Limb (tissue), 2 donors: Measurements from ENCODE around the gene MFSD1.

Source experiments
- DNase-seq, 2 donors: peaks; one replicate each; pipeline ENCODE4 v3.0.0-alpha.2; 2016; ENCODE audit errors: extremely low spot score in 2 of 2

Gene MFSD1

DNA sequence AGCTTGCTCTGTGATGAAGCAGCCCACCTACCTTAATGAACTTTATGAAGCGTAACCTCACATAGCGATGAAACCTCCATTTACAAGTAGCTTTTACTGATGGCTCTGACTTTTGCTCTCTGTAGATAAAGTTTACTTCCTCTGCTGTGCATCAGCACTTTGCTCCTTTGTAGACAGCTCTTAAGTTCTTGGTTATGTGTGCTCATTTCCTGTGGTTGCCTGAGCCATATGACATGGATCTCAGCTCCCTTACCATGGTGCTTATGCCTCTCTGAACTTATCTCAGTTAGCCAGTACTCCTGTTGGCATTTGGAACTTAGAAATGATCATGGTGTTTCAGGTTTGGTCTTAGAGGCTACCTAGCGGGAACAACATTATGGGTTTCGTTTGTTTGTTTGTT lies 7.8 kb downstream of the MFSD1 start:
- no peak for DNase-seq

DNA sequence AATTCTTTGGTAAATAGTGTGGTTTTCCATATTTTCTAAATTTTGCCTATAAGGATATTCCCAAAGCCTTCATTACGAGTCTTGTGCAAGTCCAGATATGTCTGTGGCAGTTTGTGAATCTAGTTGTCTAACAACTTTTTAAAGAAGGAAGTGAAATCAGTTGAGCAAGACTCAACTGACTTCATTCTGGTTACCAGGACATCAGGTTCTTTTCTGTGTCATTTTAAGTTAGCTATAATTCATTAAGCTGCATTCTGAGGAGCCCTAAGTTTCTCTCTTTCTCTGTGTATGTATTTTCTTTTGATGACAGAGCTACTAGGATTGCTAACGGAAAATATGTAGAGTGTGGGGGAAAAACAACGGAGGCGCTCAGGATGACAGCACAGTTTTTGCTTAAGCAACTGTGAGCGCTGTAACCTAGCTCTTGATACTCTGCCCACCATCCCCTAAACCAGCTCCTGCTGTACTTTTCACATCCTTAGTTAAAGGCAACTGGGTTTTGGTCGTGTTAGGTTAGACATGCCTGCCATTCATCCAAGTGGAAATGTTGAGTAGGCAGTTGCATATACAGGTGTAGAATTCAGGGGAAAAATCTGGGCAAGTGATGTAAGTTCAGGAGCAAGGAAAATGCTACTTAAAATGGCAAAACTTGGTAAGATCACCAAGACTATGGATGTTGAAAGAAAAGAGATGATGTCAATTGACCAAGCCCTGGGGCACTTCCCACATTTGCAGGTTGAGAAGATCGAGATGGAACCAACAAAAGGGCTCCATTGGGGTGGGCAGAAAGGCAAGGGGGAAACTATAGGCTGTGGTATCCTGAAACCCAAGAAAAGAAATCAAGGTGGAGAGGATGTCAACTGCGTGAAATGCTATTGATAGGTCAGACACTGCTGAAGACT lies 9.2 kb downstream of the MFSD1 start:
- DNase-seq, result no peak

DNA sequence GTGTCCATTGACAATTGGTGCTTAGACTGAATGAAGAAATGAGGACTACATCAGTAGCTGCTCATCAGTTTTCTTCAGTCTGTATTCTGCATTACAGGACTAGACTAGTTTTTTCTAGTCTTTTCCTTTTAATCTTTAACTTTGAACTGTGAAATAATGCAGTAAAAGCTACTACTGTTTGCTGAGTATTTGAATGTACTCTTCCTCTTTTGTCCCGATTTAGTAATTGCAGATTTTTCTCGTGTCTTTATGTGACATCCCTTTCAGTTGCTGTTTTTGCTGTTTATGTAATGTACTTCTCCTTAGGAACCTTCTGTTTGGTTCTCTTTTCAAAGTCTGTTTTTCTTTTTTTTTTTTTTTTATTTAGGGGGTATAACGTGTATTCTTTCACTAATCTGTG lies 17.4 kb downstream of the MFSD1 start:
- no peak for DNase-seq

DNA sequence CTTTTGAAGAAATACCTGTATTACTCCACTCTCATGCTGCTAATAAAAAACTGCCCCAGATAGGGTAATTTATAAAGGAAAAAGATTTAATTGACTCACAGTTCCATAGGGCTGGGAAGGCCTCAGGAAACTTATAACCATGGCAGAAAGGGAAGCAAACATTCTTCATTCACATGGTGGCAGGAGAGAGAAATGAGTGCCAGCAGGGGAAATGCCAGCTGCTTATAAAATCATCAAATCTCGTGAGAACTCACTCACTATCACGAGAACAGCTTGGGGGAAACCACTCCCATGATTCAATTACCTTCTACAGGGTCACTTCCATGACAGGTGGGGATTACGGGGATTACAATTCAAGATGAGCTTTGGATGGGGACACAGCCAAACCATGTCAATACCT lies 18.7 kb downstream of the MFSD1 start:
- no peak for DNase-seq

DNA sequence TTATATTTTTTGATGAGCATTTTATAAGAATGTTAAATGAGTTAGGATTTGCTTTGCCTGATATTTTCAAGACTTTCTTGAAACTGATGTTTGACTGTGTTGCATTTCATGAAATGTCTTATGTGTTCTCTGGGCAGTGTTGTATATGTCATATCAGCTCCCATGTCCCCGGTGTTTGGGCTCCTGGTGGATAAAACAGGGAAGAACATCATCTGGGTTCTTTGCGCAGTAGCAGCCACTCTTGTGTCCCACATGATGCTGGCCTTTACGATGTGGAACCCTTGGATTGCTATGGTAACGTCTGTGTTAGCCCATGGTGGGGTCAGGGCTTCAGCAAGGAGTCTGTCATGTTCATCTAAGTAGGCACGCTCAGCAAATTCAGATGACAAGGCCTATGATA lies 20.0 kb downstream of the MFSD1 start:
- DNase-seq, result no peak

DNA sequence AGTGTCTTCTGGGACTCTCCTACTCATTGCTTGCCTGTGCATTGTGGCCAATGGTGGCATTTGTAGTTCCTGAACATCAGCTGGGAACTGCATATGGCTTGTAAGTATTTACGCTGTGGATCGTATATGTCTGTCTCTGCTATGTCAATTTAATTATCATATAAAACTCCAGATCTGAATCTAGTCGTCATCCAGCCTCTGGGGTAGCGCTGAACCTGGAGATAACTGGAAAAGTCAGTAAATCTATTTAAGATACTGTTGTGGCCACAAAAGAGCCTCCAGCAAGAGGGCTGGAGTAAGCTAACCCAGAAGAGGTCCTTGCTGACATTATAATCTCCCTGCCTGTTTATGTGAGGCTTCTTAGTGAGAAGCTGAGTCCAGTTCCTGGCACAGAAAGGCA lies 21.6 kb downstream of the MFSD1 start:
- DNase-seq, result no peak

DNA sequence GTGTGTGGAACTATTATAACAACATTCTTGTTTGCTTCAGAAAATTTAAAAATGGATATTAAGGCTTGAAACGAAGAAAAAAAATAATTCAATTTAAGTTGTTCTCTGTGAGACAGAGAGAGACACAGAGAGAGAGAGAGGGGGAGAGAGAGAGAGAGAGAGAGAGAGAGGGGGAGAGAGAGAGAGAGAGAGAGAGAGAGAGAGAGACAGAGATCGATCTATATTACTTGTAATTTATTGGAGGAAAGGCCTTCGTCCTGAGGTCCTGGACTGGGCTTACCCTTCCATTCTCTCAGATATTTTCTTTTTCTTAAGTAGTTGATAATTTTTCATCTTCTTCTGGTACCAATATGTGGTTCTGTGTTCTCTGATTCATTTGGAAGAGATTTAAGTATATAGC lies 25.9 kb downstream of the MFSD1 start:
- DNase-seq, result no peak

DNA sequence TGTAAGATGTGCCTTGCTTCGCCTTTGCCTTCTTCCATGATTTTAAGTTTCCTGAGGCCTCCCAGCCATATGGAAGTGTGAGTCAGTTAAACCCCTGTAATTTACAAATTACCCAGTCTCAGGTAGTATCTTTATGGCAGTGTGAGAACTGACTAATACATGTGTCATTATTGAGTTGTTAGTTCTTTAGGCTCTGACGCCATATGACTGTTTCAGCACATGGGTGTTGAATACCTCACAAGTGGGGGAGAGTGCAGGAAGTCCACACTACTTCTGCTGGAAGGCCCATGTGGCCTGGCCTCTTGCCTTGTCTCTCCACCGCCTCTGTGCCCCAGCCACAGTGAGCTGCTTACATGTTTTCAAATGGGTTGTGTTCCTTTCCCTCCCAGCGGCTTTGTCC lies 28.5 kb downstream of the MFSD1 start:
- DNase-seq, result no peak

DNA sequence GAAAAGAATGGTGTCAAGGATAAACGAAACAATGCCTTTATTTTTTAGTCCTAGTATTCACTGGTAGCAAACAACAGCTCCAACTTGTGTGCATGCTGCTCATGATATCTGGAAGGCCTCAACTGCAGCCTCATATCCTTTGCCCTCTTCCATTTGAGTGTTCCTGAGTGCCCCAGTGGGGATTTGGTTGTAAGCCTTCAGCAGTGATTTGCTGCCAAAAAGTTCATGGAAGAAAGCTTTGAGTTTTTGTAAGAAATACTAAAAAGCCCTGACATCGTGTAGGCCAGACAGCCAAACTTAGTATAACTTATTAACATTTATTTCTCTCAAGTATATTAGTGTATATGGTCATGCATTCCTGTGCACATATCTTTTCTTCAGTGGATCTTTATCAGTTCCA lies 30.0 kb downstream of the MFSD1 start:
- DNase-seq, result no peak

DNA sequence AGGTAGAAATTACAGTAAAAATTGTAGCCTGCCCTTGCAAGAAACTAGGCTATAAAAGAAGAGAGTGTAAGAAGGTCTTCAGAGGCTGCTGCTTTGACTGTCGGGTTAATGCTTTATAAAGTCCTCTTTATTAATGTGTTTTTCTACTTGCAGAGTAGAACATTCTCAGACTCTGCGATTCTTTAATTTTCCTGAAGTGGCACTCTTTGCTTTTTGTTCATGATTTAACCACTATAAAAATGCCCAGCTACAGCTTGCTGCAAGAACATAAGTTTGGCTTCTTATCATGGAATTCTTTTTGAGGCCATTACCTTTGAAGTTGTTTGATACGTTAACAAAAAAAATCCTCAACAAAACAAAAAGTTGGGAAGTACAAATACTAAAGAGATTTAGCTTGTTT lies 33.8 kb downstream of the MFSD1 start:
- no peak for DNase-seq

DNA sequence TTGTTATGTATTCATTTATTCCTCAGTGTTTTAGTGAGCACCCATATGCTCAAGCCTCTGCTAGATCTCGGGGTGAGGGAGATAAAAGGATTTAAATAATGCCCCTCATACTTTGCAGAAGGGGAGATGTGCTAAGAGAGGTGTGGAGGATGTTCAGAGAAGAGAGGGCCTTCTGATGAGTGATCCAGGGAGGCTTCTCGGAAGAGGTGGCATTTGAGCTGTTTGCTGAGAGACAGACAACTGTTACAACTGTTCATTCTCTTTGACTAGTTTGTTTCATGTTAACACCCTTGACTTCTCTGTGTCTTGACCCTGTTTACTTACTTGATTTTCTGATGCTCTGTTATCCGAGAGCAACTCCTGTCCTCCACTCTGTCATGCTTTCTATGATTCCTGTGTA lies 34.5 kb downstream of the MFSD1 start:
- no peak for DNase-seq

DNA sequence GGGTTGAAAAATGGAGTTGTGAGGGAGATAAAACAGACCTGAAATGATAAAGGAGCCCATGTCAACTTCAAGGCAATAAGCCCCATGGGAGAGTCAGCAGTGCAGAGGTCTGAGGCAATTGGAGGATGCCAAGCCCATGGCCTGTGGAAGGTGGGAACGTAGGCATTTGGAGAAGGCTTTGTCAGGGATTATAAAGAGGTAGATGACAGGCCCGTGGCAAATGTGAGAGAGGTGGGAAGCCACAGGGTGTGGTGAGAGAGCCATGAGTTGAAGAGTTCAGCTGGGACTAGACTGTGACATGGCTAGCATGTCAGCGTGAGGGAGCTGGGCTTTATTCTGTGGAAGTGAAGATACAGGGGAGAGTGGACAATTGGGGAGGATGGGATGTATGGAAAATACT lies 35.4 kb downstream of the MFSD1 start:
- no peak for DNase-seq

DNA sequence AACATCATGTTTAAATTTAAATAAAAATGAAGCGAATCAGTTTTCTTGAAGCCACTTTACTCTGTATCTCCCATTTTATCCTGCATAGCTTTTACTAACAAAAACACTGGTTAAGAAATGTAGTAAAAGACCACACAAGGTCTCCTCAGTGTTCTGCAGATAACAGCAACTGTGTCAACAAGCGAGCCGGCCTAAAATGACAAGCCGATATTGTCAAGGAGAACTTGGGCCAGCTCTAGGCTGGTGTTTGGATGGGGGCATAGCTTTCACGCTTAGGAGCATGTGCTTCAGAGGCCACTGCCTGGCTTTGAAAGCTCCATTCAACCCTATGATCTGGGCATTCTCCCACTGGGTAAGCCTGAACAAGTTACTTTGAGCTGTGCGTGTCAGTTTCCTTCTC lies 38.1 kb downstream of the MFSD1 start:
- DNase-seq, result no peak

DNA sequence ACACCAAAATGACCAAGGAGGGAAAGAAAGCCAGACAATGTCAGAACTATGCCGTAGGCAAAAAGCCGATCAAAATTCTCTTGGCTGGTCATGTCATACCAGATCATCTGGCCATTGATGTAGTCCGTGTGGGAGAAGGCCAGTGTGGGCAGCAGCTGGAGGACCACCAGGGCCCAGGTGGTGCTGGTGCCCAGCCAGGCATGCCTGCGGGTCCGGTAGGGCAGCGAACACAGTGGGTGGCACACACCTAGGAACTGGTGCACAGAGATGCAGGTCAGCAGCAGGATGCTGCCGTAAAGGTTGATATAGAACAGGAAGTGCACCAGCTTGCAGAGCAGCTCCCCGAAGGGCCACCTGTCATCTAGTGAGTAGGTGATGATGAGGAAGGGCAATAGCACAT lies 39.5 kb downstream of the MFSD1 start:
- no peak for DNase-seq

DNA sequence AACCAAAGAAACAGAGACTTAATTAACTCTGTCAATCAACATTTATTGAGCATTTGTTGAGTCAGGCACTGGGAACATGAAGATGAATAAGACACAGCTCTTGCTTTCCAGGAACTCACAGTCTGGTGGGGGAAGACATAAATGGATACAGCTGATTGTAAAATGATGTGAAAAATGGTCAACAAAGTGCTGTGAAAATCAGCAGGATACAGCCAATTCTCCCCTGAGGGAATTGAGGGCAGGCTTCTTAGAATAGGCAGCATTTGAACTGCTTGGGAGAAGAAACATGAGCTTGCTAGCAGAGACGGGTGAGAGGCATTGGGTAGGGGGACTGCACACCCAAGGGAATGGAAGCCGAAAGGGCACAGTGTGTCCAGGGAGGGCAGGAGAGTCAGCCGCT lies 41.1 kb downstream of the MFSD1 start:
- DNase-seq, result no peak

DNA sequence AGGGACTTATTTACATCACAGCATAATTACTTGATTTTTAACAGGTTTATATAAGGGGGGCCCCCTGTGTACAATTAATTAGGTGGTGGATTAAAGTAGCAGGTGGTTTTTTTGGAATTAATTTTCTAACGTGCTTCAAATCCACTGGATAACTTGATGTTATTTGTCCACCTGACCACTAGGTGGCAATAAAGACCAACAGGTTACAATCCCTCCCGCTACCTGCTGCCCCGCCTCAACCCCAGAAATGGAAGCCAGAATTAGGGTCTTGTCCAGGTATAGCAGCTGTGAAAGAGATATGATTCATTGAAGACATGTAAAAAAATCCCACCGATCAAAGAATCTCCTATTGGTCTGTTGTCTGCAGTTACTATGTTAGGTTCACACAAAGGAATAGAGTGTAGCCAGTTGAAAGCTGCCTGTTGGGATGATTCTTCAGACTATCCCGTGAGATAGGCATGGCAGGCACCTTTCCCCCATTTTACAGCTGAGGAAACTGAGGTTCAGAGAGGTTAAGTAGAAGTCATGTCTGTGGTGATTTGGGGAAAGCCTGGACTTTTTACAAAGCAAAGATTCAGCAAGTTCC lies 44.0 kb downstream of the MFSD1 start:
- peak; percentile 37 to 44 for DNase-seq

DNA sequence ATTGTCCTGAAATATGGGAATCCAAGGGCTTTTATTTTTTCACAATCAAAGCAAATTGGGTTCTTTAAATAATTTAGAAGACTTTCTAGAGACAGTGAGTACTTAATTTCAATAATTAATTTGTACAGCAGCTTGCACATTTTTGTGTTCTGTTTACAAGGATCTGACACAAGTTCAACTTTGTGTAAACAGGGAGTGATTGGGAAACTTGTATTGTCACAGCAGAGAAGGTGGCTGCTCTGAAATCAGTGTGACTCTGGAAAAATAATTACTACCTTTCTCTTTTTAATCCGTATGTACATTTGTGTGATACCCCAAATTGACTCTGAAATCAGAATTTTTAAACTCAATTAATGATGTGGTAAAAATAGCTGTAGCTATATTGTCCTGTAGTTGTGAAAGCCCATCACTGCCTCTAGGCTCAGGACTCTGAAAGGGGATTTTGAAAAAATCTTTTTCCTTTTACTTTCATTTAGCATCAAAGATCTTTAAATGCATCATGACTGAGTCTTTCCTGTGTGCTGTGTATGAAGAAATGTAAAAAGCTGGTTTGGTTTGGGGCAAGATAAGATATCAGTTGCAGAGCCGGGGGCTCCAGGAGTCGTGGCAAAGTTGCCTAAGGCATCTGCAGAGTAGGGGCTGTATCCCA lies 45.1 kb downstream of the MFSD1 start:
- DNase-seq, result no peak

DNA sequence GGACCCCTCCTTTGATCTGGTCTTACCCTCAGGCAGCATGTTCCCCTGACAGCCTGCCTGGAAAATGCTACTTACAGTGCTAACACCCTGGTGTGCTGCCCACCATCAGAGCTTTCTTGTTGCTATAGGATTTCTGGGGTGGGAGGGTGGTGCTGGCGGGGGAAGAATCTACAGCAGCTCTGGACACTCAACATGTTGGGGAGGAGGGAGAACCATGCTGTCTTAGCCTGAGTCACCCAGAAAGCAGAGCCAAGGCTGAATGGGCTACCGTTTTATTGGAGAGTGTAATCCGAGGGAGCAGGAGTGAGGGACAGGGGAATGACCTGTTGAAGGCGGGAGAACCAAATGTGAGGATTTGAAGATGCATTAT lies 45.6 kb downstream of the MFSD1 start:
- no peak for DNase-seq

DNA sequence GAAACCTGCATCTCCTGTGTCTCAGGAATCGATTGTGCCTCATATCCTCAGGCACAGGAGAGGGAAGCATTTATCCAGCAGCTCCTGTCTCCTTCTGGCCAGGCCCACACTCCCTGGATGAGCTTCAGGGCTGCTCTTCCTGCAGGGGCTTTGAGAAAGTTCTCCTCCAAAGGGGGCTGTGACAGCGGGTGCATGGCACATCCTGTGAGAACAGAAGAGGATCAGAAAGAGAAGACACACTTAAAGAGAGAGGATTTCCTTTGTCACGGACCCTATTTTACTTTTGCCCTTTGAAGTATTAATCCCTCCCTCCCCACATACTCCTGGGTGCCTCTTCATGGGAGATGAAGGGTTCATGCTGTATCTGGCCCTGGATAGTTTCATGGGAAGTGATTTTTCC lies 46.0 kb downstream of the MFSD1 start:
- DNase-seq, result no peak

DNA sequence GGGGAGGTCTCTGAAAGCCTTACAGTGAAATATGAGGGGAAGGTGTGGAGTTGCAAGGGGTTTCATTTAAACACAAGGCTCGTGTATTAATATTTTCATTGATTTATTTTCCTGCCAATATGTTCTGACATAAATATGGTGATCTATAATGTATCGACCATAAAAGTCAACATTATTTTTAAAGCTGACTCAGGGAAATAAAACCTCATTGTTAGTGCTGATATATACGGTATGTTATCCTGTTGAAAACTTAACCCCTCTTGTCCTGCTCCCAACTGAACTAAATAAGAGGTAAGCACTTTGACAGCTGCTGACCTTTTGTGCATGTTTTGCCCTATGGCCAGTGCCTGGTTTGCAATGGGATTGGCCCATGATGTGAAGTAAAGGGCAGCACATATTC lies 47.9 kb downstream of the MFSD1 start:
- DNase-seq, result no peak

DNA sequence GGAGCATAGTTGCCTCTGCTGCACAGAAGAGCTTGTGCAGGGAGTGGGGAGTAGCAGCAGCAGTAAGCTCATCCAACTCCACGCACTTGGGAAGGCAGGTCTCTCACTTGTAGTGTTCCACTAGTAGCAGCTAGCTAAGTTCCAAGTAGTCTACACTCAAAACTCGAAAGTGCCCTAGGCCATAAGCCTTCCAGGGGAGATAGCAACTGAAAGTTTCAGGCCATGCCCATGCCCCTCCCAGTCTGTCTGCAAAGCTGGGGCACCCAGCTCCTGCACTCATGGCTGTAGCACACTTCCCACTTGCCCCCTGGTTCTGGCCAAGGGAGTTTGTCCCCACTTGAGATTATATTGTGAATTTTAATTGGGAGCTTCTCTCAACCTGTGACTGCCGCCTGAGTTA lies 57.5 kb downstream of the MFSD1 start:
- no peak for DNase-seq

DNA sequence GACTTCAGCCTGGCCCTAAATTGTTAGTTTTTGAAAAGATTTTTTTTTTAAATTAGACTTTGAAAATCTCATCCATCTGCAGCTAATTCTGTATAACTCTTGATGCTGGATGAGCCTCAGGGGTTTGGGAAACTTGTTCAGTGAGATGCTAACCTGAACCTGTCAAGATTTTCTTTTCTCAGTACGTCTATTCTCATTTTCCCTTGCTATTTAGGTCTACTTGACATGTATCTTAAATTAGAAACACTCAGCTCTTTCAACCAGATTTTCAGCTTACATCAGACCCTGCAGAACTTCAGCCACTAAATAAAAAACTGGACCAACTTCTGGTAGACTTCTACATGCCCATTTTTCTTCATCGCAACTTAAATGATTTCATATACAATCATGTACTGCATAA lies 61.4 kb downstream of the MFSD1 start:
- DNase-seq, result no peak

DNA sequence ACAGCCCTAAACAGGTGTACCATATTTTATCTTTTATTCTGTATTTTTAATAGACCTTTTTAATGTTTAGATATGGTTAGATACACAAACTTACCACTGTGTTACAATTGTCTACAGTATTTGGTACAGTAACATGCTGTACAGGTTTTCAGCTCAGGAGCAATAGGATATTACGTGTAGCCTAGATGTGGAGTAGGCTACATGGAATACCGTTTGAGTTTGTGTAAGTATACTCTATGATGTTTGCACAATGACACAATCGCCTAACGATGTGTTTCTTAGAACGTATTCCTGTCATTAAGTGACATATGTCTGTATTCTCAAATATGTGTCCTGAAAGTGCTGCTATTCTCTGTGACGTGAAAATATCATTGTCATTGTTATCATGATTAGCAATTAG lies 62.6 kb downstream of the MFSD1 start:
- DNase-seq, result no peak
